Neural cell (in vitro differentiated cells): ENCODE measurements around the gene ST6GAL1. TPM values are rescaled to one million over a fixed set of nuclear protein-coding genes. Genes with fewer than 3 reads are reported as not detected.

Experiments used
- H2AFZ ChIP-seq: fragments of 200-600, 300-800 bp; sonication (generic), shearing (Covaris generic); 2 replicates; pipeline ENCODE4 v1.6.0; 2014; ENCODE audit warnings: low read depth, mild to moderate bottlenecking, antibody characterized with exemption, low read length, moderate library complexity
- H3F3A ChIP-seq: fragments of 200-600 bp; shearing (Covaris generic); 2 replicates; pipeline ENCODE4 v1.6.1; 2016; ENCODE audit warnings: mild to moderate bottlenecking, moderate library complexity, mixed read lengths, antibody characterized with exemption, low read length; ENCODE audit not compliant: insufficient read depth, poor library complexity, severe bottlenecking
- H3K27ac ChIP-seq: fragments of 200-600, 300-800 bp; sonication (generic), shearing (Covaris generic); 2 replicates; pipeline ENCODE4 v1.5.1; 2014; ENCODE audit warnings: mild to moderate bottlenecking, low read length, moderate library complexity
- H3K27me3 ChIP-seq: fragments of 300-800, 200-600 bp; sonication (generic), shearing (Covaris generic); 2 replicates; pipeline ENCODE4 v1.6.0; 2014; ENCODE audit warnings: mild to moderate bottlenecking, low read depth, low read length, moderate library complexity; ENCODE audit not compliant: insufficient read depth
- H3K36me3 ChIP-seq: fragments of 300-800, 200-600 bp; sonication (generic), shearing (Covaris generic); 2 replicates; pipeline ENCODE4 v1.5.1; 2014; ENCODE audit warnings: mild to moderate bottlenecking, antibody characterized with exemption, low read length, moderate library complexity; ENCODE audit not compliant: insufficient read depth
- H3K4me2 ChIP-seq: fragments of 300-800, 200-600 bp; sonication (generic), shearing (Covaris generic); 2 replicates; pipeline ENCODE4 v1.6.0; 2014; ENCODE audit warnings: mild to moderate bottlenecking, low read length
- H3K4me3 ChIP-seq: fragments of 300-800, 200-600 bp; sonication (generic), shearing (Covaris generic); 2 replicates; pipeline ENCODE4 v1.5.1; 2014; ENCODE audit warnings: mild to moderate bottlenecking, low read length, moderate library complexity
- H3K79me2 ChIP-seq: fragments of 200-600 bp; shearing (Covaris generic); replicated peaks from 2 replicates; pipeline ENCODE4 v1.6.0; 2014; ENCODE audit warnings: mild to moderate bottlenecking, low read length, moderate library complexity; ENCODE audit not compliant: insufficient read depth
- H3K9ac ChIP-seq: fragments of 300-800, 200-600 bp; sonication (generic), shearing (Covaris generic); 2 replicates; pipeline ENCODE4 v1.6.1; 2016; ENCODE audit warnings: mild to moderate bottlenecking, low read length, mixed read lengths
- H3K9me2 ChIP-seq: fragments of 200-600 bp; shearing (Covaris generic); 2 replicates; pipeline ENCODE4 v1.6.1; 2016; ENCODE audit warnings: mild to moderate bottlenecking, low read length, mixed read lengths; ENCODE audit not compliant: insufficient read depth
- H3K9me3 ChIP-seq: fragments of 200-600, 300-800 bp; sonication (generic), shearing (Covaris generic); 2 replicates; pipeline ENCODE4 v1.6.1; 2016; ENCODE audit warnings: mild to moderate bottlenecking, mixed run types, low read length, moderate library complexity, mixed read lengths
- H4K20me1 ChIP-seq: fragments of 200-600 bp; shearing (Covaris generic); 2 replicates; pipeline ENCODE4 v1.6.1; 2016; ENCODE audit warnings: mild to moderate bottlenecking, mixed run types; ENCODE audit not compliant: insufficient read depth
- CTCF ChIP-seq: fragments of 450-650 bp; IDR thresholded peaks from 2 replicates; pipeline ENCODE4 v1.5.1; 2014; ENCODE audit warnings: antibody characterized with exemption, mild to moderate bottlenecking, moderate library complexity; ENCODE audit not compliant: poor library complexity, severe bottlenecking
- EP300 ChIP-seq: fragments of 450-650 bp; conservative IDR thresholded peaks from 2 replicates; pipeline ENCODE4 v1.6.1; 2014; ENCODE audit warnings: antibody characterized with exemption, mild to moderate bottlenecking, moderate library complexity; ENCODE audit not compliant: poor library complexity, severe bottlenecking
- EZH2 ChIP-seq: fragments of 200-600, 300-800 bp; shearing (Covaris generic), sonication (generic); IDR thresholded peaks from 2 replicates; pipeline ENCODE4 v1.6.1; 2014; ENCODE audit warnings: antibody characterized with exemption, low read length, borderline replicate concordance, mild to moderate bottlenecking; ENCODE audit not compliant: insufficient read depth, poor library complexity, severe bottlenecking
- MXI1 ChIP-seq: fragments of 450-650 bp; conservative IDR thresholded peaks from 2 replicates; pipeline ENCODE4 v1.6.1; 2014; ENCODE audit warnings: antibody characterized with exemption, mild to moderate bottlenecking; ENCODE audit not compliant: poor library complexity, severe bottlenecking
- POLR2AphosphoS5 ChIP-seq: IDR thresholded peaks from 2 replicates; pipeline ENCODE4 v1.6.1; 2012
- RAD21 ChIP-seq: fragments of 450-650 bp; conservative IDR thresholded peaks from 2 replicates; pipeline ENCODE4 v1.6.1; 2014; ENCODE audit warnings: antibody characterized with exemption, mild to moderate bottlenecking, moderate library complexity
- REST ChIP-seq: IDR thresholded peaks from 2 replicates; pipeline ENCODE4 v1.6.1; 2012; ENCODE audit warnings: borderline replicate concordance
- SMC3 ChIP-seq: fragments of 450-650 bp; conservative IDR thresholded peaks from 2 replicates; pipeline ENCODE4 v1.6.1; 2014; ENCODE audit warnings: antibody characterized with exemption, mild to moderate bottlenecking, moderate library complexity; ENCODE audit not compliant: poor library complexity
- TAF1 ChIP-seq: IDR thresholded peaks from 2 replicates; pipeline ENCODE4 v1.6.1; 2012; ENCODE audit warnings: low read depth
- polyA plus RNA-seq: library from polyadenylated mRNA; depleted of rRNA; stranded (reverse); fragments of >200 nt; gene quantifications from 2 replicates; pipeline ENCODE4 v1.2.3, GENCODE V29; 2014

Gene ST6GAL1
- polyA plus RNA-seq, 1 donor from 2014 or later, result 17.6 TPM

GRCh38 chr3:187085933-187086332 lies 155.6 kb downstream of the ST6GAL1 start:
- H4K20me1 ChIP-seq, result no peaks in the 10 kb centered on the region
- no peak overlapping the region for H3K4me3 ChIP-seq
- H2AFZ ChIP-seq, result no peak overlapping the region
- no peak overlapping the region for H3K27ac ChIP-seq
- H3K79me2 ChIP-seq, result no peaks in the 10 kb centered on the region
- H3K9me2 ChIP-seq, result no peaks in the 10 kb centered on the region
- H3K27me3 ChIP-seq, result no peaks in the 10 kb centered on the region
- TF ChIP-seq SMC3, result no peak
- no peak for TF ChIP-seq RAD21
- no peak for TF ChIP-seq REST
- TF ChIP-seq CTCF, result no peak
- no peak for TF ChIP-seq EP300
- TF ChIP-seq EZH2, result no peak
- TF ChIP-seq MXI1, result no peak
- no peak for TF ChIP-seq TAF1
- no peak for TF ChIP-seq POLR2AphosphoS5
- no peaks in the 10 kb centered on the region for H3K9me3 ChIP-seq
- H3K4me2 ChIP-seq, result no peak overlapping the region
- no peak overlapping the region for H3K9ac ChIP-seq
- no peaks in the 10 kb centered on the region for H3F3A ChIP-seq
- no peaks in the 10 kb centered on the region for H3K36me3 ChIP-seq

GRCh38 chr3:187086831-187087230 lies 156.5 kb downstream of the ST6GAL1 start:
- no peak overlapping the region for H3K9ac ChIP-seq
- no peaks in the 10 kb centered on the region for H3K79me2 ChIP-seq
- no peaks in the 10 kb centered on the region for H3K36me3 ChIP-seq
- H3K9me3 ChIP-seq, result no peaks in the 10 kb centered on the region
- no peak overlapping the region for H3K27ac ChIP-seq
- no peak for TF ChIP-seq CTCF
- no peak for TF ChIP-seq MXI1
- TF ChIP-seq EP300, result no peak
- TF ChIP-seq RAD21, result no peak
- no peak for TF ChIP-seq TAF1
- no peak for TF ChIP-seq POLR2AphosphoS5
- TF ChIP-seq REST, result no peak
- TF ChIP-seq SMC3, result no peak
- no peak for TF ChIP-seq EZH2
- no peaks in the 10 kb centered on the region for H4K20me1 ChIP-seq
- H2AFZ ChIP-seq, result no peak overlapping the region
- no peak overlapping the region for H3K4me3 ChIP-seq
- no peaks in the 10 kb centered on the region for H3K27me3 ChIP-seq
- H3K4me2 ChIP-seq, result no peak overlapping the region
- H3K9me2 ChIP-seq, result no peaks in the 10 kb centered on the region
- H3F3A ChIP-seq, result no peaks in the 10 kb centered on the region
